MM.1S (cell line): ENCODE measurements around the gene CDKN3.
"Not testable (repeated sequence)": the region's sequence is repeated elsewhere in the genome, so short reads cannot be mapped to it uniquely, and the experiment has no call there.

Experiments used
- DNase-seq: peaks from one replicate; pipeline ENCODE4 v3.0.0-alpha.2; 2015
- H2AFZ ChIP-seq: fragments of 300-600 bp; sonication (generic); 2 replicates; pipeline ENCODE4 v1.6.0; 2016; ENCODE audit warnings: antibody characterized with exemption, low read length
- H3F3A ChIP-seq: fragments of 300-600 bp; sonication (generic); 2 replicates; pipeline ENCODE4 v1.6.1; 2016; ENCODE audit warnings: mild to moderate bottlenecking, antibody characterized with exemption, low read length, moderate library complexity, mixed read lengths; ENCODE audit not compliant: insufficient read depth
- H3K27ac ChIP-seq: fragments of 300-600 bp; sonication (generic); 2 replicates; pipeline ENCODE4 v1.5.1; 2016; ENCODE audit warnings: mild to moderate bottlenecking, low read length
- H3K27me3 ChIP-seq: fragments of 300-600 bp; sonication (generic); replicated peaks from 2 replicates; pipeline ENCODE4 v1.6.0; 2016; ENCODE audit warnings: low read length; ENCODE audit not compliant: insufficient read depth
- H3K36me3 ChIP-seq: fragments of 300-600 bp; sonication (generic); replicated peaks from 2 replicates; pipeline ENCODE4 v1.6.1; 2016; ENCODE audit warnings: mild to moderate bottlenecking, low read length, mixed read lengths; ENCODE audit not compliant: insufficient read depth
- H3K4me1 ChIP-seq: fragments of 300-600 bp; sonication (generic); 2 replicates; pipeline ENCODE4 v1.6.1; 2016; ENCODE audit warnings: low read length, mixed read lengths
- H3K4me2 ChIP-seq: fragments of 300-600 bp; sonication (generic); 2 replicates; pipeline ENCODE4 v1.6.0; 2016; ENCODE audit warnings: low read depth, low read length
- H3K4me3 ChIP-seq: fragments of 300-600 bp; sonication (generic); 2 replicates; pipeline ENCODE4 v1.5.1; 2016; ENCODE audit warnings: low read length, mixed read lengths
- H3K79me2 ChIP-seq: fragments of 300-600 bp; sonication (generic); 2 replicates; pipeline ENCODE4 v1.6.1; 2016; ENCODE audit warnings: mixed run types, low read length, mixed read lengths
- H3K9ac ChIP-seq: fragments of 300-600 bp; sonication (generic); 2 replicates; pipeline ENCODE4 v1.6.1; 2016; ENCODE audit warnings: low read length, mixed read lengths
- H3K9me2 ChIP-seq: fragments of 300-600 bp; sonication (generic); replicated peaks from 2 replicates; pipeline ENCODE4 v1.6.1; 2016; ENCODE audit warnings: mild to moderate bottlenecking, low read length, mixed read lengths; ENCODE audit not compliant: insufficient read depth
- H3K9me3 ChIP-seq: fragments of 300-600 bp; sonication (generic); replicated peaks from 2 replicates; pipeline ENCODE4 v1.6.1; 2016; ENCODE audit warnings: mild to moderate bottlenecking, low read length, mixed read lengths; ENCODE audit not compliant: insufficient read depth
- H4K20me1 ChIP-seq: fragments of 300-600 bp; sonication (generic); 2 replicates; pipeline ENCODE4 v1.6.1; 2016; ENCODE audit warnings: mild to moderate bottlenecking, low read length, moderate library complexity, mixed read lengths; ENCODE audit not compliant: insufficient read depth
- CTCF ChIP-seq: fragments of 300-600 bp; sonication (generic); IDR thresholded peaks from 2 replicates; pipeline ENCODE4 v1.5.1; 2016; ENCODE audit warnings: antibody characterized with exemption, low read length, mixed read lengths
- EZH2 ChIP-seq: fragments of 300-600 bp; sonication (generic); optimal IDR thresholded peaks from 2 replicates; pipeline ENCODE3; 2017; ENCODE audit warnings: low read depth, mild to moderate bottlenecking, antibody characterized with exemption, low read length, mixed read lengths
- EZH2phosphoT487 ChIP-seq: fragments of 300-600 bp; sonication (generic); IDR thresholded peaks from 2 replicates; pipeline ENCODE4 v1.6.1; 2018; ENCODE audit warnings: antibody characterized with exemption, low read length

The CDKN3 gene

GRCh38 chr14:54377501-54377900 is 19.3 kb upstream of the CDKN3 start:
- H3K9me3 ChIP-seq: no peaks in the 10 kb centered on the region
- DNase-seq: no peak
- TF ChIP-seq CTCF: no peak
- no peak for TF ChIP-seq EZH2phosphoT487
- no peak for TF ChIP-seq EZH2
- no peak overlapping the region for H3K4me2 ChIP-seq
- H3K4me3 ChIP-seq: no peak overlapping the region
- H2AFZ ChIP-seq: no peak overlapping the region
- no peaks in the 10 kb centered on the region for H3K79me2 ChIP-seq
- no peaks in the 10 kb centered on the region for H4K20me1 ChIP-seq
- H3K27me3 ChIP-seq: no peaks in the 10 kb centered on the region
- no peaks in the 10 kb centered on the region for H3K4me1 ChIP-seq
- H3K9ac ChIP-seq: no peak overlapping the region
- no peaks in the 10 kb centered on the region for H3F3A ChIP-seq
- H3K9me2 ChIP-seq: no peaks in the 10 kb centered on the region
- no peaks in the 10 kb centered on the region for H3K36me3 ChIP-seq
- H3K27ac ChIP-seq: no peak overlapping the region

- not testable (repeated sequence) for H3K36me3 ChIP-seq, H3K4me1 ChIP-seq, H3K79me2 ChIP-seq, H3K9ac ChIP-seq, H3K27me3 ChIP-seq, H3K4me2 ChIP-seq, H4K20me1 ChIP-seq, H3K4me3 ChIP-seq, H3K9me3 ChIP-seq, H3K27ac ChIP-seq, H3F3A ChIP-seq, H2AFZ ChIP-seq, DNase-seq, H3K9me2 ChIP-seq
Measured at GRCh38 chr14:54378893-54379292, 17.9 kb upstream of the CDKN3 start.

GRCh38 chr14:54380558-54380957 is 16.2 kb upstream of the CDKN3 start:
- not testable (repeated sequence) for H3K36me3 ChIP-seq, H3K27ac ChIP-seq, H4K20me1 ChIP-seq, DNase-seq, H3K9me2 ChIP-seq, H3K4me3 ChIP-seq, H3K27me3 ChIP-seq, H3K4me1 ChIP-seq, H3K9ac ChIP-seq, H3F3A ChIP-seq, H3K79me2 ChIP-seq, H2AFZ ChIP-seq, H3K4me2 ChIP-seq, H3K9me3 ChIP-seq

GRCh38 chr14:54381821-54382220 is 15.0 kb upstream of the CDKN3 start:
- no peak for TF ChIP-seq CTCF
- no peak for TF ChIP-seq EZH2
- no peak for TF ChIP-seq EZH2phosphoT487
- Histone ChIP-seq H3K9ac (no peak overlapping the region), H3K36me3 (no peaks in the 10 kb centered on the region), H3K27me3 (no peaks in the 10 kb centered on the region), H3K79me2 (no peaks in the 10 kb centered on the region), H2AFZ (no peak overlapping the region), H3K9me3 (no peaks in the 10 kb centered on the region), H3K4me2 (no peak overlapping the region), H3K9me2 (no peaks in the 10 kb centered on the region), H3F3A (no peaks in the 10 kb centered on the region), H4K20me1 (no peaks in the 10 kb centered on the region), H3K4me1 (no peaks in the 10 kb centered on the region), H3K27ac (no peak overlapping the region), H3K4me3 (no peak overlapping the region)
- no peak for DNase-seq
